ENCODE results near the gene RNF151.
"Not testable (repeated sequence)": the region's sequence is repeated elsewhere in the genome, so short reads cannot be mapped to it uniquely, and the experiment has no call there.

RNF151 gene

DNA sequence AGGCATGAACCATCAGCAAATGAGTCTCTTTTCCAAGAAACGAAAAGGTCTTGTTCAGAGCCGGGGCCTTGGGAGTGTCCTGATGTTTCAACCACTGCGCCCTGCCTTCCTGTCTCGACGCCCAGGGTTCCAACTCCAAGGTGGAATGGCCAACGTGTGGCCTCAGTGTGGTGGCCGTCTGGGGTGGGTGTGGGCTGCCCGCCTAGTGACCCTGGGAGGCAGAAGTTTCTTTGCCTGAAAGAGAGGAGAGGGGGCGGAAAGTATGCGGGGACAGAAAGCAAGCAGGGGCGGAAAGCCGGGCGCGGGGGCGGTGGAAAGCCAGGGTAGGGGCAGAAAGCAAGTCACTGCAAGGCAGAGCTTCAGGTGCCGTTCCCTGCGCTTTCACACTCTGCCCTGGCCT, 27.7 kb upstream of the RNF151 start:
- DNase-seq (ENCODE audit: low read depth in 2 of 2) = no peak

DNA sequence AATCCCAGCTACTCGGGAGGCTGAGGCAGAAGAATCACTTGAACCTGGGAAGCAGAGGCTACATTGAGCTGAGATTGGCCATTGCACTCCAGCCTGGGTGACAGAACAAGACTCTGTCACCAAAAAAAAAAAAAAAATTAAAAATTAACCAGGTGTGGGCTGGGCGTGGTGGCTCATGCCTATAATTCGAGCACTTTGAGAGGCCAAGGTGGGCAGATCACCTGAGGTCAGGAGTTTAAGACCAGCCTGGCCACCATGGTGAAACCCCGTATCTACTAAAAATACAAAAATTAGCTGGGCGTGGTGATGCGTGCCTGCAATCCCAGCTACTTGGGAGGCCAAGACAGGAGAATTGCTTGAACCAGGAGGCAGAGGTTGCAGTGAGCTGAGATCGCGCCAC, 26.8 kb upstream of the RNF151 start:
- DNase-seq (ENCODE audit: low read depth in 2 of 2) = not testable (repeated sequence)

DNA sequence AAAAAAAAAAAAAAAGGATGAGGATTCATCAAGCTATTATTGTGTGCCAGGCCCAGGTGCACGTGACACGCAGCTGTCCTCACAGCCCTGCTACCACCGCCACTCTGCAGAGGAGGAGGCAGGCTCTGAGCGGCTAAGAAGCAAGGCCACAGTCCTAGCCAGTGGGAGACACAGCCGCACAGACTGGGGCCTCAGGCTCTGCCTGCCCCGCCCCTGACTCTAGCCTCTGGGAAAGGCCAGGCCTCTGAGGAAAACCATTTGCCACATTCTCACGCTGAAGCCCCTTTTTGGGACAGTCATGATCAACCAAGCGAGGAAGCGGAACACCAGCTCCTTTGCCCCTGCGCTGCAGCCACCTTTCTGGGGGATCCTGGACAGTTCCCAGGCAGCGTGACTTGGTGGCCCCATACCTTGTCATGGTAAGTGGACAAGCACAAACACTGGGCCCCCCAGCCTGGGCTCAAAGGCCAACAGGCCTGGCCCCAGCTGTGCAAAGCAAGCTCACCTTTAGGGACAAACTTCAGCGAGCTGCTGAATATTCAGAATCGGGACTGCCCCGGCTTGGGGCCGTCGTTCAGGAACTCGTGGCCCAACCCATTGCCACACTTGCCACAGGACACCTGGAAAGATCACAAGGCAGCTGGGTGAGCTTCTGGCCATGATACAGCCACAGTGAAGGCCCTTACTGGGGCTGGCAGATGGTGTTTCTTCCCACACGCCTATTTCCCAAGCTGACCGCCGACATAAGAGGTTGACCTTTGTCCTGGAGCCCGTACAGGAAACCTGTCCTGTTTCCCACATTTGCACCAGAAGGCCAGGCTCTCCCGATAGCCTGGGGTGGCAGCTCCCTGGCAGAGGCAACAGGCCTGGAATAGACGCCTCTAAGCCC, 26.1 kb upstream of the RNF151 start:
- DNase-seq (ENCODE audit: low read depth in 2 of 2) = no peak

DNA sequence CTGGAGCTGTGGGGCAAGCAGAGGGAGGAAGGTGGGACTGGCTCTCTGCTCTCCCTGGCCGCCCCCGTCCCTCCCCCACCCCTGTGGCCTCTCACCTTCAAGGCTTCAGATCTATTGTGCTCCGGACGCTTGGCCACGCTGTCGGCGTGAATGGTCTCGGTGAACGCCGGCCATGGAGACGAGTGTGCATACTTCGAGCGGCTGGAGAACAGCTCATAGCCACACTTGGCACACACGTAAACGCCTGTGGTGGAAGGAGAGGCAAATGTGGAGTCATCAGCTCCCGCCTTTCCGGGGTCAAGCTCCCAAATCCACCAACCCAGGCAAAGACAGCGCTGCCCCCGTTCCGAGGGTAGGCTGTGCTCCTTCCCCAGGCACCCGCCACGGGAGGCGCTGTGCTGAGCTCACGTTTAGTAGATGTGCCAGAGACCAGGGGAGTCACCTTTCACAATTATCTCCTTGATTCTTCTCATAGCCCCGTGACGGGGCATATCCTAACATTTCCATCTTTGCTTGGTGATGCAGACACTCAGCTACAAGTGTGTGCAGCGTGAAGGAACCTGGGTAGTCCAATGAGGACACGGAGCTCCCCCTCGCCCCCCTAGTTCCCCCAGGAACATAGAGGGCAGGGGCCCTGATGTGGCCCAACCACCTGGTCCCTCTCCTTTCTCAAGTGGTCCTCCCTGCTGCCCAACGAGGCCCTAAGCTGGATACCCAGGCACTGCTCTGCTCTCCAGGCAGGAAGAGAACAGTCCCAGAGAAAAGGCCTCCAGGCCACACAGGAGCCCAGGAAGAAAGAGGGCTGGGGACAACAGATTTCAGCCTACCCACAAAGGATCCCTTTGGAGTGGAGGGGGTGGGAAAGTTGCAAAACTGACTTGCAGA, 25.3 kb upstream of the RNF151 start:
- DNase-seq (ENCODE audit: low read depth in 2 of 2) = no peak

DNA sequence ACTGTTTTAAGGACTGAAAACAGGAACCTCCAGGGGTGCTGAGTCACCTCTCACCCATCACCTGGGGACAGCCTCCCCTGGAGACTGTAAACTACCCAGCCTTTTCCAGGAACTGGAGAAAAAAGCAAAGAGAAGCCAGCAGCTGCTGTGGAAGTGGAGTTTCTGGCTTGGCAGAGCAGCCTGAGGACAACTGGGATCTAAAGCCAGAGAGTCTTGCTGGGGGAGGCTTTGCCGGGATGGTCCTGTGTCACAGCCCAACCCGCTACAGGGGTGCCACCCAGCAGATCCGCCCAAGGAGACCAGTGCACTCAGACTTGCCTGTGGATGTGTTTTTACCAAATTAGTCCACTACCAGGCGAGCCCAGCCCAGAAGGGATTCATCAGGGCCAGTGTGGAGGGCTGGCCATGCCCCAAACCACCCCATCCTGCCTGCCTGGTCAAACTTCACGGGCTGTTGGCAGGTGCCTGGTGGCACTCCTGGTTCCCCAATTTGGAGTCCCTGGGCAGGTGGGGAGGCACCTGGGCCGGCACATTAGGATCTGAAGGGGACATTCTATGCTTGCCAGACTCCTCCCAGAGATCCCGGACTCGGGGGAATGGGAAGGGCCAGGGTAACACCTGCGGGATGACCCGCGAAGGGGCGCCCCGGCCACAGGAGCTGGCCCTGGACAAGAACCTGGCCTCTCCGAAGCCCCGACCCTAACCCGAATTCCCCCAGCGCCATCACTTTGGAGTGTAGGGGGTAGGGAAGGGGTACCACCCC, 24.4 kb upstream of the RNF151 start:
- DNase-seq (ENCODE audit: low read depth in 2 of 2) = no peak

DNA sequence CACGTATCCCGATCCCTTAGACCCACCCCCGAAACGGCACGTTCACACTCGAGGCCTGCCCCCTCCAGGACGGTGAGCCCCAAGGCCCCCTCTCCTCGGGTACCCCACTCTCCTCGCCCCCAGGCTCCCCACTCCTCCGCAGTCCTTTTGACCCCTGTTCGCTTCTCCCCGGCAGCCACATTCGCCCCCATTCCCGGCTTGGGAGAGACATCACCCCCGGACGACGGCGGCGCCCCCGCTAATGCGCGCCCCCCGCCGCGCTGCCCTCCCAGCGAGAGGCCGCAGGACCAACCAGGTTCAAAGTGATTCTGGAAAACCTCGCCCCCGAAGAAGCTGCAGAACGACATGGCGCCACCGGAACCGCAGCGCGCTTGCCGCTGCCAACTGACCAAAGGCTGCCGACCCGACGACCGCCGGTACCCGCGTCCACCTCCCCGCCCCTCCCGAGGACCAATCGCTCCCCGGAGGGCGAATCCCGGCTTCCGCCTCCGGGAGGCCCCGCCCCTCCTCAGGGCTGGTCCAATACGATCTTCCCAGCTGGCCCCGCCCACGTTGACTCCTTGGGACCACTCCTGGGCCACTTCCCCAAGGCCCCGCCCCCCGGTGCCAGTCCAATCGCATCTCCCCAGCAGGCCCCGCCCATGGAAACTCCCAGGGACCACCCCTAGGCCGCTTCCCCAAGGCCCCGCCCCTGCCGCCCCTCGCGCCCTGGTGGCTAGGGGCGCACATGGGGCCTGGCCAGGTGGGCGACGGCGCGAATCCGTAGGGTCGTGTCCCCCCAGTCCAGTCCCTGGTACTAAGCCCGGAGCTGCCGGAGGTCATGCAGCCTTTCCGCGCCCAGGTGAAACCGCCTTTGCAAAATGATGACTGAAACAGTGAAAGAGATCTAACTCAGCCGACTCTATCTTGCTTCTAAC, 23.6 kb upstream of the RNF151 start, which contains the start of gene MSRB1:
MSRB1 (minus strand) TSS at position 390 of the 917 bp plus-strand sequence; CDS start at position 347, 43 bp downstream.
- peak; percentile 99 to 100 for DNase-seq (ENCODE audit: low read depth in 2 of 2)

DNA sequence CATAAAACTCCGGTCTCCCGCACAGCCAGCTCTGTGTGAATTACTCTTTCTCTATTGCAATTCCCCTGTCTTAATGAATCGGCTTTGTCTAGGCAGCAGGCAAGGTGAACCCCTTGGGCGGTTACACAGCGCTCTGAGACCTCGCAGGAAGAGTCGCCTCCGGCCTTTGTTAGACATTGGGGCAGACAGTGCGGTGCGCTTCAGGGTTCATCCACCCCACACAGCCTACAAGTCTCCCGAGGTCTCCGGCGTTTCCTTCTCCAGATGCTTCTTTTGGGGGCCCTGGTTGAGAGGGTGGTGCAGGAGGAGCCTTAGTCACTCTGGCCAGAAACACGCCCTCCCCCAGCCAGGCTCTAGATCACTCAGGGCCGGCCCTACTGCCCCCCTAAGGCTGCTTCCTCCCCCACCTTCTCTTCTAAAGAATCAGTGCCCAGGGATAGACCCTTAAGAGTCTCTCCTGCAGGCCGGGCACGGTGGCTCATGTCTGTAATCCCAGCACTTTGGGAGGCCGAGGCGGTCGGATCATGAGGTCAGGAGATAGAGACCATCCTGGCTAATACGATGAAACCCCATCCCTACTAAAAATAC, 21.9 kb upstream of the RNF151 start:
- DNase-seq (ENCODE audit: low read depth in 2 of 2) = no peak

DNA sequence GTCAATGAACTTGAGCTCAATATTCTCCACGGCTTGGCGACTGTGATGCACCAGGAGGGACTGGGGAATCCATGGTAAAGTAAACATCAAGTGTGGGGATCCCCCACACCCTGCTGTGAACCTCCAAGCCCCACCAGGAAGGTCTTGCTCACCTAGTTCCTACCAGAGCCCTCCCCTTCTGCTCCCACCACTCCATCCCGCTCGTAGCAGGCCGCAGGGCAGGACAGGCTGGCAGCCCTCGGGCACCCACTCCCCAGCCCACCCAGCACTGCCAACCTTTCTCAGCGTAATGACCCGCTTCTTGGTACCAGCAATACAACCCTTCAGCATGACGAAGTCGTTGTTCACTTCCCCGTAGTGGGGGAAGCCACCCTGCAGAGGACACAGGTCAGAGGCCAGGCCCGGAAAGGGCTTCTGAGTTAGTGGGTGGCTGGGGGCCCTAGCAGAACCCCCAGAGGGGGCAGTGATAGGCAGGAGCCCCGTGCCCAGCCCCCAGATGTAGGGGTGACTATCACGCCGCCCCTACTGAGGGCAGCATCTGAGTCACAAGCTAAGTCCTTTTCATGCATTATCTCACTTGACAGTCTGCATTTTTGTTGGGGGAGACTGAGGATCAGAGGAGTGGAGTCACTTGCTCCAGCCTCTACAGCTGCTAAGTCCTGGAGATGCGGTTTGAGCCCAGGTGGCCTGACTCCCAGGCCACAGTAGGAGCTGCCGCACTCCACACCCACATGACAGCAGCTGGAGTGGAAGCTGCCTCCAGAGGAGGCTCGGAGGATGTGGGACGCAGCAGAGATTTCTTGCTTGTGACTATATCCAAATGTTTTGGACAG, 20.9 kb upstream of the RNF151 start:
- no peak for DNase-seq (ENCODE audit: low read depth in 2 of 2)

DNA sequence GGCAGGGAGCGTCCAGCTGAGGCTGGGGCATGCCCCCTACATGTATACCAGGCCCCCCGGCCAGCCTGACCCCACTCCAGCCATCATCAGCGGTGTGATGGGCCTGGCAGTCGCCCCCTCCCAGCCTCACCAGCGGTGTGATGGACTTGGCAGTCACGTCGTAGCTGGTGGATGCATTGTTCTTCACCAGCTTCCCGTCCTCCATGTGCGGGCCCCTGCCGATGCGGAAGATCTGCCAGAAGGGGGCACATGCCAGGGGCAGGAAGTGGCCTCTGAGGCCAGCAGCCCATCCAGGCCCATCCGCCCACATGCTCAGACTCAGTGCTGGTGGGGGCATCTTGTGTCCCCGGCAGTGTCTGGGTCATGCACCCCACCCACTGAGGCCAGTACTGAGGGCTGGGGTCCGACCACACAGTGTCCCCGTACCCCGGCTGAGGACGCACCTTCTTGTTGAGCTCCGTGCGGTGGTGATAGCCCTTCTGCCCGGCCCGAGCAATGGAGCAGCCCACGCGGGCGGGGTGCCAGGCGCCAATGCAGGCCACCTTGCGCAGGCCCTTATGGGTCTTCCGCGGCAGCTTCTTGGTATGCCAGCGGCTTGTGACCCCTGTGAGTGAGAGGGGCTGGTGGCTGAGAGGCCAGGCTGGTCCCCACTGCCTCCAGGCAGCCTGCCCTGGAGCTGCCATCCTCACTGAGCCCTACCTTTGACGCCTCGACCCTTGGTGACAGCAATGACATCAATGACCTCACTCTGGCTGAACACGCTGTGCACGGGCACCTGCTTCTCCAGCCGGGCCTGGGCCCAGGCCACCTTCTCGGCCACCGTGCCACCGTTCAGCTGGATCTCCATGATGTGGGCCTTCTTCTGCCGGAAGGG, 19.9 kb upstream of the RNF151 start:
- no peak for DNase-seq (ENCODE audit: low read depth in 2 of 2)

DNA sequence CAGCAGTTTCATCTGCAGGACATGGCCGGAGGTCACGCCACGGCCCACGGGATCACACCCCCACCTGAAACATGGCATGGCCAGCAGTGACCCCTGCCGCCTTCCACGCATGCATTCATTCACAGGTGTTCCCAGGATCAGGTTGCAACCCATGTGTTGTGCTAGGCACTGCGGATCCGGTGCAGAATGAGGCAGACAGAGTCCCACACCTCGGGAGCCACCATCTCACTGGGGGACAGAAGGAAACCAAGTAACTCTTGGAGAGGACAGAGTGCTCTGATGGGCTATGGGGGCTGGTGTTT, 19.3 kb upstream of the RNF151 start:
- DNase-seq (ENCODE audit: low read depth in 2 of 2) = no peak

DNA sequence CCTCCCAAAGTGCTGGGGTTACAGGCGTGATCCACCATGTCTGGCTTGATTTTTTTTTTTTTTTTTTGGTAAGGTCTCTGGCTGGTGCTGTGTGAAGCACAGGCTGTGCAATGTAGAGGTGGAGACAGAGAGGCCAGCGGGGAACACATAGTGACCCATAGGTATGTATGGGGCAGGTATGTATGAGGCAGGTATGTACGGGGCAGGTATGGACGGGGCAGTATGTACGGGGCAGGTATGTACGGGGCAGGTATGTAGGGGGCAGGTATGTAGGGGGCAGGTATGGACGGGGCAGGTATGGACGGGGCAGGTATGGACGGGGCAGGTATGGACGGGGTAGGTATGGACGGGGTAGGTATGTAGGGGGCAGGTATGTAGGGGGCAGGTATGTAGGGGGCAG, 17.1 kb upstream of the RNF151 start:
- no peak for DNase-seq (ENCODE audit: low read depth in 2 of 2)

DNA sequence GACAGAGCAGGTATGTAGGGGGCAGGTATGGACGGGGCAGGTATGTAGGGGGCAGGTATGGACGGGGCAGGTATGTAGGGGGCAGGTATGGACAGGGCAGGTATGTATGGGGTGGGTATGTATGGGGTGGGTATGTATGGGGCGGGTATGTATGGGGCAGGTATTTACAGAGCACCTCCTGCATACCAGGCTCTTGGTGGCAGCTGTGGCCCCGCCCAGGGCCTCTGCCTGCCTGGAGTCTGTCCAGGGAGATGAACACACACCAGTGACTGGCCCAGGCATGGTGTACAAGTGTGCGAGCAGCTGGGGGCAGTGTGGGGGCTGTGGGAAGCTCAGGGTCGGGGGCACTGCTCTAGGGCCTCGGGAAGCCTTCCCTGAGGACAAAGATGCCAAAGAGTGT, 16.6 kb upstream of the RNF151 start:
- no peak for DNase-seq (ENCODE audit: low read depth in 2 of 2)

DNA sequence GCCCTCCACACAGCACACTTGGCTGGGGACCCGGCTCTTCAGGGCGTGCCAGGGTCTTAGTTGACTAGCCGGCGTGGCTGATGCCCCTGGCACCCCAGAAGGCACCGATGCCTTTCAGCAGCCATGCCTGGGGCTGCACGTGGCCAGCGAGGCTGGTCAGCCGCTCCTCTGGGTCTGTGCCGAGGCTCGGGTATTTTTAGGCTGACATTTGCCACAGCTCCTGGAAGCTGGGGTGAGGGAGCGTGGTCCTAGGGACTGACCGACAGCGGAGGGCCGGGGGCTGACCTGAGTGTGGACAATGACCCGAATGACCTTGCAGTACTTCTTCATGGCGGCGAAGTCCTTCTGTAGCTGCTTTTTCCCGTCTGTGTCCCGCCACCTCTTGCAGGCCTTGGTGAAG, 16.1 kb upstream of the RNF151 start:
- DNase-seq (ENCODE audit: low read depth in 2 of 2) = no peak

DNA sequence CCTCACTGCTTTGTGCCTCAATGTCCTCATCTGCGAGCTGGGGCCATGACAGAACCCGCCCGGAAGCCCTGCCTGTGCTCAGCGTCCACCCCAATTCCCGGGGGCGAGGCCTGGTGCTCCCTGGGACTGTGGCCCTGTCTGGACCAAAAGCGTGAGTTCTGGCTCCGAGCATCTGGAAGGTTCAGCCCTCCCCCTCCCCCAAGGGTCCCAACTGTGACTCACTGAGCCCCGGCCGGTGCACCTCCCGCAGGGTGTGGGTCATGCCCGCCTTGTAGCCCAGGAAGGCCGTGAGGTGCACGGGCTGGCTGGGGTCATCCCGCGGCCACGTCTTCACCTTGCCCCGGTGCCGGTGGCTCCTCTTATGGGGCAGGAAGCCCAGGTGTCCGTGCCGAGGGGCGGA, 12.9 kb upstream of the RNF151 start:
- DNase-seq (ENCODE audit: low read depth in 2 of 2) = no peak

DNA sequence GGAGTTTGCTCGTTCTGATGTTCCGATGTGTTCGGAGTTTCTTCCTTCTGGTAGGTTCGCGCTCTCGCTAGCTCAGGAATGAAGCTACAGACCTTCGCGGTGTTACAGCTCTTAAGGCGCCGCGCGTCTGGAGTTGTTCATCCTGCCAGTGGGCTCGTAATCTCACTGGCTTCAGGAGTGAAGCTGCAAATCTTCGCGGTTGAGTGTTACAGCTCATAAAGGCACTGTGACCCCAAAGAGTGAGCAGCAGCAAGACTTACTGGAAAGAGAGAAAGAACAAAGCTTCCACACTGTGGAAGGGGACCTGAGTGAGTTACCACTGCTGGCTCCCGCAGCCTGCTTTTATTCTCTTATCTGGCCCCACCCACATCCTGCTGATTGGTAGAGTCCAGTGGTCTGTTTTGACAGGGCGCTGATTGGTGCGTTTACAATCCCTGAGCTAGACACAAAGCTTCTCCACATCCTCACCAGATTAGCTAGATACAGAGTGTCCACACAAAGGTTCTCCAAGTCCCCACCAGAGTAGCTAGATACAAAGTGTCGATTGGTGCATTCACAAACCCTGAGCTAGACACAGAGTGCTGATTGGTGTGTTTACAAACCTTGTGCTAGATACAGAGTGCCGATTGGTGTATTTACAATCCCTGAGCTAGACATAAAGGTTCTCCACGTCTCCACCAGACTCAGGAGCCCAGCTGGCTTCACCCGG, 9.1 kb upstream of the RNF151 start:
- not testable (repeated sequence) for DNase-seq (ENCODE audit: low read depth in 2 of 2)

DNA sequence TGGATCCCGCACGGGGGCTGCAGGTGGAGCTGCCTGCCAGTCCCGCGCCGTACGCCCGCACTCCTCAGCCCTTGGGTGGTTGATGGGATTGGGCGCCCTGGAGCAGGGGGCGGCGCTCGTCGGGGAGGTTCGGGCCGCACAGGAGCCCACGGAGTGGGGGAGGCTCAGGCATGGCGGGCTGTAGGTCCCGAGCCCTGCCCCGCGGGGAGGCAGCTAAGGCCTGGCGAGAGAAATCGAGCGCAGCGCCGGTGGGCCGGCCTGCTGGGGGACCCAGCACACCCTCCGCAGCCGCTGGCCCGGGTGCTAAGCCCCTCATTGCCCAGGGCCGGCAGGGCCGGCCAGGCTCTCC, 8.5 kb upstream of the RNF151 start:
- not testable (repeated sequence) for DNase-seq (ENCODE audit: low read depth in 2 of 2)

DNA sequence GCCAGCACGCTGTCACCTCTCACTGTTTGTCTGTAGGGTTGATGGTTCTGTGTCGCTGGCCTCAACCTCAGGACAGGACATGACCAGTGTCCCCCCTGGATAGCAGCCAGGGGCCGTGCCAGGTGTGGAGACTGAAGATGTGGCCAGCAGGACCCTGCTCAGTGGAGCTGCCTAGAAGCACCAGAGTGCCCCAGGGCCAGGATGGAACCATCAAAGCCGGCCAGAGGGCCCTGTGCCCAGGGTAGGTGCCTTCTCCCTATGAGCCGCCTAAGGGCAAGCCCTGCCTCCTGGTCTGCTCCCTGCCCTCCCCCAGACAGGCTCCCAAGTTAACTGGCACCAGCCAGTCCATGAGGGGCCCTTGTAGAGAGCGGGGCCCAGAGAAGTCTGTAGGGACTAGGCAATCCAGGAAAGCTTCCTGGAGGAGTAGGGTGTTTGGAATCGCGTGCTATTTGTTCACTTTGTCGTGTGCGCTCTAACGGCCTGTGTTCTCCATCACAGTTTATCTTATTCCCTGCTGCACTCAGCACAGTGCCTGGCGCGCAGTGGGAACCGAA, 7.9 kb upstream of the RNF151 start:
- no peak for DNase-seq (ENCODE audit: low read depth in 2 of 2)
